Measurements from ENCODE around the gene HMGN1. TPM values are rescaled to one million over a fixed set of nuclear protein-coding genes. Genes with fewer than 3 reads are reported as not detected.
A peak's percentile ranks its signal among the peaks of the same experiment; 100 is the strongest.
"Not testable (repeated sequence)": the region's sequence is repeated elsewhere in the genome, so short reads cannot be mapped to it uniquely, and the experiment has no call there.

Gene HMGN1
- total RNA-seq = 100 to 1,000 TPM; 229 to 323 TPM

GRCh38 chr21:39348355-39349210 lies at the start of gene HMGN1:
HMGN1 (minus strand) TSS chr21:39349088; CDS start chr21:39348917, 171 bp downstream.
- ATAC-seq (peak; percentile 66 to 84), DNase-seq (ENCODE audit: low spot score) (peak; percentile 89)
- peaks cover 0 to 7% of the 10 kb centered on the region in 2 donors for H3K27me3 Mint-ChIP-seq
- H3K9me3 Mint-ChIP-seq = no peaks in the 10 kb centered on the region
- H3K36me3 Mint-ChIP-seq = peaks cover 27% of the 10 kb centered on the region
- H3K27ac Mint-ChIP-seq = peak within 1 kb of the TSS; percentile 92 to 94
- H3K4me1 Mint-ChIP-seq (ENCODE audit: low read depth in 2 of 2) = peaks cover 26 to 30% of the 10 kb centered on the region in 2 donors
- peak within 1 kb of the TSS; percentile 93 for H3K4me3 Mint-ChIP-seq

GRCh38 chr21:39397646-39398385 lies 48.9 kb upstream of the HMGN1 start:
- Mint-ChIP-seq H3K4me3 (no peak overlapping the region), H3K27ac (no peak overlapping the region), H3K4me1 (ENCODE audit: low read depth in 2 of 2) (no peaks in the 10 kb centered on the region), H3K36me3 (peaks cover 5% of the 10 kb centered on the region), H3K27me3 (no peaks in the 10 kb centered on the region), H3K9me3 (no peaks in the 10 kb centered on the region)
- no peak for DNase-seq (ENCODE audit: low spot score)
- ATAC-seq = no peak

- Mint-ChIP-seq H3K27me3 (no peaks in the 10 kb centered on the region), H3K4me1 (ENCODE audit: low read depth in 2 of 2) (peaks cover 14 to 18% of the 10 kb centered on the region in 2 donors), H3K36me3 (peaks cover 6% of the 10 kb centered on the region), H3K9me3 (no peaks in the 10 kb centered on the region), H3K27ac (no peak overlapping the region), H3K4me3 (no peak overlapping the region)
- DNase-seq (ENCODE audit: low spot score) = no peak
- no peak for ATAC-seq
These were observed 44.1 kb upstream of the HMGN1 start for GRCh38 chr21:39392981-39393380.

- Mint-ChIP-seq H3K27me3 (no peaks in the 10 kb centered on the region), H3K36me3 (peaks cover 6% of the 10 kb centered on the region), H3K9me3 (no peaks in the 10 kb centered on the region), H3K4me1 (ENCODE audit: low read depth in 2 of 2) (peaks cover 14 to 31% of the 10 kb centered on the region in 2 donors), H3K27ac (no peak overlapping the region), H3K4me3 (no peak overlapping the region)
- DNase-seq (ENCODE audit: low spot score) (no peak), ATAC-seq (no peak)
These were observed 41.4 kb upstream of the HMGN1 start for GRCh38 chr21:39390212-39390765.

GRCh38 chr21:39388811-39389155 lies 39.9 kb upstream of the HMGN1 start:
- peaks cover 18 to 40% of the 10 kb centered on the region in 2 donors for H3K4me1 Mint-ChIP-seq (ENCODE audit: low read depth in 2 of 2)

GRCh38 chr21:39388038-39388810 lies 39.3 kb upstream of the HMGN1 start:
- Mint-ChIP-seq H3K4me3 (peak overlapping the region; percentile 95), H3K4me1 (ENCODE audit: low read depth in 2 of 2) (peaks cover 18 to 40% of the 10 kb centered on the region in 2 donors), H3K27me3 (no peaks in the 10 kb centered on the region), H3K9me3 (no peaks in the 10 kb centered on the region), H3K36me3 (peaks cover 5% of the 10 kb centered on the region), H3K27ac (peak overlapping the region; percentile 73 to 87)
- DNase-seq (ENCODE audit: low spot score) (peak; percentile 91), ATAC-seq (peak; percentile 83 to 89)

More at GRCh38 chr21:39388811-39389155, 39.9 kb upstream of the HMGN1 start:
- no peak for ATAC-seq
- H3K27me3 Mint-ChIP-seq = no peaks in the 10 kb centered on the region
- H3K27ac Mint-ChIP-seq = peak overlapping the region; percentile 73 to 87
- no peak for DNase-seq (ENCODE audit: low spot score)
- H3K4me3 Mint-ChIP-seq = peak overlapping the region; percentile 95
- no peaks in the 10 kb centered on the region for H3K9me3 Mint-ChIP-seq
- peaks cover 6% of the 10 kb centered on the region for H3K36me3 Mint-ChIP-seq

- Mint-ChIP-seq H3K9me3 (no peaks in the 10 kb centered on the region), H3K4me1 (ENCODE audit: low read depth in 2 of 2) (peaks cover 18 to 40% of the 10 kb centered on the region in 2 donors), H3K4me3 (peak overlapping the region; percentile 95), H3K27me3 (no peaks in the 10 kb centered on the region), H3K36me3 (no peaks in the 10 kb centered on the region), H3K27ac (peak overlapping the region; percentile 73 to 87)
- ATAC-seq (peak; percentile 73 to 76), DNase-seq (ENCODE audit: low spot score) (peak; percentile 90)
These were observed 38.7 kb upstream of the HMGN1 start for GRCh38 chr21:39387461-39388037.

- Mint-ChIP-seq H3K4me1 (ENCODE audit: low read depth in 2 of 2) (peaks cover 22 to 46% of the 10 kb centered on the region in 2 donors), H3K27ac (peak overlapping the region in 1 of 2 donors; percentile 73), H3K4me3 (peak overlapping the region; percentile 95), H3K27me3 (no peaks in the 10 kb centered on the region), H3K36me3 (no peaks in the 10 kb centered on the region), H3K9me3 (no peaks in the 10 kb centered on the region)
- ATAC-seq (no peak), DNase-seq (ENCODE audit: low spot score) (no peak)
These were observed 38.0 kb upstream of the HMGN1 start for GRCh38 chr21:39386899-39387298.

- Mint-ChIP-seq H3K27ac (peak overlapping the region in 1 of 2 donors; percentile 39), H3K9me3 (no peaks in the 10 kb centered on the region), H3K27me3 (no peaks in the 10 kb centered on the region), H3K4me3 (peak overlapping the region; percentile 67), H3K36me3 (no peaks in the 10 kb centered on the region), H3K4me1 (ENCODE audit: low read depth in 2 of 2) (peaks cover 24 to 49% of the 10 kb centered on the region in 2 donors)
- ATAC-seq (peak in 1 of 2 donors; percentile 24), DNase-seq (ENCODE audit: low spot score) (no peak)
These were observed 37.3 kb upstream of the HMGN1 start for GRCh38 chr21:39386194-39386593.

GRCh38 chr21:39385299-39386145 lies 36.6 kb upstream of the HMGN1 start:
- peaks cover 28 to 53% of the 10 kb centered on the region in 2 donors for H3K4me1 Mint-ChIP-seq (ENCODE audit: low read depth in 2 of 2)
- ATAC-seq = peak; percentile 80 to 84
- H3K27ac Mint-ChIP-seq = peak overlapping the region in 1 of 2 donors; percentile 49
- peak; percentile 82 for DNase-seq (ENCODE audit: low spot score)
- H3K27me3 Mint-ChIP-seq = no peaks in the 10 kb centered on the region
- peak overlapping the region; percentile 67 for H3K4me3 Mint-ChIP-seq
- no peaks in the 10 kb centered on the region for H3K9me3 Mint-ChIP-seq
- no peaks in the 10 kb centered on the region for H3K36me3 Mint-ChIP-seq

- Mint-ChIP-seq H3K4me3 (peak overlapping the region; percentile 67), H3K36me3 (no peaks in the 10 kb centered on the region), H3K4me1 (ENCODE audit: low read depth in 2 of 2) (peaks cover 28 to 53% of the 10 kb centered on the region in 2 donors), H3K9me3 (no peaks in the 10 kb centered on the region), H3K27me3 (no peaks in the 10 kb centered on the region), H3K27ac (peak overlapping the region; percentile 49 to 56)
- ATAC-seq = no peak
- no peak for DNase-seq (ENCODE audit: low spot score)
These were observed 35.9 kb upstream of the HMGN1 start for GRCh38 chr21:39384674-39385298.

GRCh38 chr21:39382096-39382495 lies 33.2 kb upstream of the HMGN1 start:
- Mint-ChIP-seq H3K27ac (peak overlapping the region in 1 of 2 donors; percentile 4), H3K4me1 (ENCODE audit: low read depth in 2 of 2) (peaks cover 15 to 26% of the 10 kb centered on the region in 2 donors), H3K4me3 (peak overlapping the region; percentile 46)
- not testable (repeated sequence) for H3K27me3 Mint-ChIP-seq; H3K36me3 Mint-ChIP-seq; H3K9me3 Mint-ChIP-seq; ATAC-seq; DNase-seq (ENCODE audit: low spot score)
